ENCODE results near the gene PJA2. TPM values are rescaled to one million over a fixed set of nuclear protein-coding genes. Genes with fewer than 3 reads are reported as not detected.

PJA2 gene
- total RNA-seq, 2 experiments from 2014 or later = 88.8 to 92.9 TPM

DNA sequence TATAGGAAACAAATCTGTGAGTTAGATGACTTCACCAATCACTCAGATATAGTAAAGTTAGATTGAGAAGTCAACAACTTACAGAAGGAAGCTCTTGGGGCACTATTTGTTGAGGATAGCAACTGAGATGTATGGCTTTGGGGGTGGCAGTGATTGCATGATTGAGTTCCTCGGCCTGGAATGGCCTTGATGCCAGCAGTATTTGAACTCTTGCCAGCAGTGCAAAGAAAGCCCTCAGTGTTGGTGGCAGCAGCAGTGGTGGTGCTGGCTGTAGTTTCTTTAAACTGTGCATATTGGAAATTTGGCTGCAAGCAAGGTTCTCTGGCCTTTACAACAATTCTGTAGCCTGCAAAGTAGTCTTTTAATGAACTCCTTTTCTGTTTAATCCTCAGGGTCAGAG lies 41.4 kb upstream of the PJA2 start:
- Mint-ChIP-seq H3K4me3 (no peak overlapping the region), H3K27me3 (peaks cover 12% of the 10 kb centered on the region), H3K36me3 (ENCODE audit: low read depth) (no peaks in the 10 kb centered on the region), H3K9me3 (no peaks in the 10 kb centered on the region), H3K27ac (no peak overlapping the region), H3K4me1 (ENCODE audit: low read depth) (no peaks in the 10 kb centered on the region)
- Histone ChIP-seq H3K4me1 (ENCODE audit: insufficient read depth, low read length) (no peaks in the 10 kb centered on the region), H3K27me3 (ENCODE audit: control insufficient read depth in 1 of 2, insufficient read depth in 2 of 2, low read length in 2 of 2) (no peaks in the 10 kb centered on the region), H3K9me3 (ENCODE audit: control insufficient read depth in 1 of 2, insufficient read depth in 1 of 2, low read length in 2 of 2) (no peaks in the 10 kb centered on the region), H3K27ac (ENCODE audit: low read depth in 1 of 2, low read length in 2 of 2) (no peak overlapping the region), H3K36me3 (ENCODE audit: insufficient read depth, low read length) (no peaks in the 10 kb centered on the region), H3K4me3 (ENCODE audit: low read length) (no peak overlapping the region)
- intact Hi-C loops (cut with DNase I, micrococcal nuclease) = no loop called here
- no peak for DNase-seq
- ChIA-PET POLR2A (no interaction called here), CTCF (no interaction called here)
- TF ChIP-seq, protein P1, sequence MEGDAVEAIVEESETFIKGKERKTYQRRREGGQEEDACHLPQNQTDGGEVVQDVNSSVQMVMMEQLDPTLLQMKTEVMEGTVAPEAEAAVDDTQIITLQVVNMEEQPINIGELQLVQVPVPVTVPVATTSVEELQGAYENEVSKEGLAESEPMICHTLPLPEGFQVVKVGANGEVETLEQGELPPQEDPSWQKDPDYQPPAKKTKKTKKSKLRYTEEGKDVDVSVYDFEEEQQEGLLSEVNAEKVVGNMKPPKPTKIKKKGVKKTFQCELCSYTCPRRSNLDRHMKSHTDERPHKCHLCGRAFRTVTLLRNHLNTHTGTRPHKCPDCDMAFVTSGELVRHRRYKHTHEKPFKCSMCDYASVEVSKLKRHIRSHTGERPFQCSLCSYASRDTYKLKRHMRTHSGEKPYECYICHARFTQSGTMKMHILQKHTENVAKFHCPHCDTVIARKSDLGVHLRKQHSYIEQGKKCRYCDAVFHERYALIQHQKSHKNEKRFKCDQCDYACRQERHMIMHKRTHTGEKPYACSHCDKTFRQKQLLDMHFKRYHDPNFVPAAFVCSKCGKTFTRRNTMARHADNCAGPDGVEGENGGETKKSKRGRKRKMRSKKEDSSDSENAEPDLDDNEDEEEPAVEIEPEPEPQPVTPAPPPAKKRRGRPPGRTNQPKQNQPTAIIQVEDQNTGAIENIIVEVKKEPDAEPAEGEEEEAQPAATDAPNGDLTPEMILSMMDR (IDR thresholded peaks at IDR 0.05) = no peak
- ATAC-seq (ENCODE audit: poor library complexity) = no peak

DNA sequence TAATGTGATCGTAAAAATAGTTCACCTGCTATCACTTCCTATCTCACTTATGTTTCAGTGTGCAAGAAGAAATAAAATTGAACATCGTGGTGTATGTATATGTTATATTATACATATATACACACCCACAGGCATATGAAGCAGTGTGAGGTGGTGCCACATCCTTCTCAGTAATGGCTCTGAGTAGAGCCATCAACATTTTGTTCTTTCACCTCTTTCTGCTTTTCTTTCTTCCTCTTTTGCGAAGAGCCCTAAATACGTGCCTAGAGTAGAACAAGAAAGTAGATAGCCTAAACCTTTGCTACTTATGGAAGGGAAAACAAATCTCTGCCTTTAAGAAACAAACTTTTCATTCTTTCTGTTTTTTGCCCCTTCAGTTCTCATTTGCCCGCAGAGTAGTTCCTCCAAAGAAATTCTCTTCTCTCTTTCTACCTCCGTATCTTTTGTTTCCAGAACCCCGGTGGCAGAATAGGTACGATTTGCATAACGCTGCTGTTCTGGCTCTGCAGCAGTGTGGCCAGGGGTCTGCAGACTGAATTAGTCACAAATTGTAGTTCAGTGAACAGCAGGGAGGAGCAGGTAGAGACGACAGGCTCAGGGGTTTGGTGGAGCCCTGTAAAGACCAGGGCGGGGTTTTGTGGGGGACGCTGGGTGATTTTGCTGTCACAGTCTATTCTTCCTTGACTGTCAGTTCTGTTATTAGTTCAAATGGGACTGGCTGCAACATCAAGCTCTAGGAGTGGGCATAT lies 40.5 kb upstream of the PJA2 start:
- H3K36me3 ChIP-seq (ENCODE audit: insufficient read depth, low read length) = no peaks in the 10 kb centered on the region
- intact Hi-C loops (cut with DNase I, micrococcal nuclease) = no loop called here
- no peaks in the 10 kb centered on the region for H3K4me1 ChIP-seq (ENCODE audit: insufficient read depth, low read length)
- no peaks in the 10 kb centered on the region for H3K9me3 ChIP-seq (ENCODE audit: control insufficient read depth in 1 of 2, insufficient read depth in 1 of 2, low read length in 2 of 2)
- no peak for ATAC-seq (ENCODE audit: poor library complexity)
- no peak overlapping the region for H3K27ac ChIP-seq (ENCODE audit: low read depth in 1 of 2, low read length in 2 of 2)
- POLR2A ChIA-PET = no interaction called here
- Mint-ChIP-seq H3K9me3 (no peaks in the 10 kb centered on the region), H3K36me3 (ENCODE audit: low read depth) (no peaks in the 10 kb centered on the region), H3K27ac (no peak overlapping the region), H3K27me3 (peaks cover 6% of the 10 kb centered on the region), H3K4me3 (no peak overlapping the region), H3K4me1 (ENCODE audit: low read depth) (no peaks in the 10 kb centered on the region)
- TF ChIP-seq, protein P1 (IDR thresholded peaks at IDR 0.05) = no peak
- DNase-seq = no peak
- H3K4me3 ChIP-seq (ENCODE audit: low read length) = no peak overlapping the region
- CTCF ChIA-PET = no interaction called here
- no peaks in the 10 kb centered on the region for H3K27me3 ChIP-seq (ENCODE audit: control insufficient read depth in 1 of 2, insufficient read depth in 2 of 2, low read length in 2 of 2)

DNA sequence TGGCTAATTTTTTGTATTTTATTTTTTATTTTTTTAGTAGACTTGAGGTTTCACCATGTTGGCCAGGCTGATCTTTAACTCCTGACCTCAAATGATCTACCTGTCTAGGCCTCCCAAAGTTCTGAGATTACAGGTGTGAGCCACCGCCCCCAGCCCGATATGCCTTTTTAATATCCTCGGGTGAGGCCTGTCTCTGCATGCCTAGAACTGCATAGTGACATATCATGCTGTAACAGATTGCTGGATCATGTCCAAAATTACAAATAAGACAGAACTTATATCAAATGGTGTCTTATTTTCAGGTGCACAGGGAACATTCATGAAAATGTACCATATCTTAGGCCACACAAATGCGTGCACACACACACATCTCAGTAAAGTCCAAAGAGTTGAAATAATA lies 39.1 kb upstream of the PJA2 start:
- Mint-ChIP-seq H3K36me3 (ENCODE audit: low read depth) (no peaks in the 10 kb centered on the region), H3K4me1 (ENCODE audit: low read depth) (no peaks in the 10 kb centered on the region), H3K27me3 (peaks cover 6% of the 10 kb centered on the region), H3K27ac (no peak overlapping the region), H3K4me3 (no peak overlapping the region), H3K9me3 (no peaks in the 10 kb centered on the region)
- ATAC-seq (ENCODE audit: poor library complexity) (no peak), DNase-seq (no peak)
- ChIA-PET CTCF (no interaction called here), POLR2A (no interaction called here)
- Histone ChIP-seq H3K9me3 (ENCODE audit: control insufficient read depth in 1 of 2, insufficient read depth in 1 of 2, low read length in 2 of 2) (no peaks in the 10 kb centered on the region), H3K4me3 (ENCODE audit: low read length) (no peak overlapping the region), H3K27me3 (ENCODE audit: control insufficient read depth in 1 of 2, insufficient read depth in 2 of 2, low read length in 2 of 2) (no peaks in the 10 kb centered on the region), H3K36me3 (ENCODE audit: insufficient read depth, low read length) (no peaks in the 10 kb centered on the region), H3K4me1 (ENCODE audit: insufficient read depth, low read length) (no peaks in the 10 kb centered on the region), H3K27ac (ENCODE audit: low read depth in 1 of 2, low read length in 2 of 2) (no peak overlapping the region)
- intact Hi-C loops (cut with DNase I, micrococcal nuclease) = no loop called here
- TF ChIP-seq, protein P1 (IDR thresholded peaks at IDR 0.05) = no peak

Data from CD4-positive, alpha-beta T cell (primary cell).